ENCODE data around the gene MS4A13.
"Not testable (repeated sequence)": the region's sequence is repeated elsewhere in the genome, so short reads cannot be mapped to it uniquely, and the experiment has no call there.

MS4A13 gene

GRCh38 chr11:60530454-60531100 is 15.4 kb downstream of the MS4A13 start:
- DNase-seq (ENCODE audit: low read depth in 2 of 2), result no peak

DNA sequence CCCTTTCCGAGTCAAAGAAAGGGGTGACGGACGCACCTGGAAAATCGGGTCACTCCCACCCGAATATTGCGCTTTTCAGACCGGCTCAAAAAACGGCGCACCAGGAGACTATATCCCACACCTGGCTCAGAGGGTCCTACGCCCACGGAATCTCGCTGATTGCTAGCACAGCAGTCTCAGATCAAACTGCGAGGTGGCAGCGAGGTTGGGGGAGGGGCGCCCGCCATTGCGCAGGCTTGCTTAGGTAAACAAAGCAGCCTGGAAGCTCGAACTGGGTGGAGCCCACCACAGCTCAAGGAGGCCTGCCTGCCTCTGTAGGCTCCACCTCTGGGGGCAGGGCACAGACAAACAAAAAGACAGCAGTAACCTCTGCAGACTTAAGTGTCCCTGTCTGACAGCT is 17.2 kb downstream of the MS4A13 start:
- DNase-seq (ENCODE audit: low read depth in 2 of 2), result not testable (repeated sequence)

DNA sequence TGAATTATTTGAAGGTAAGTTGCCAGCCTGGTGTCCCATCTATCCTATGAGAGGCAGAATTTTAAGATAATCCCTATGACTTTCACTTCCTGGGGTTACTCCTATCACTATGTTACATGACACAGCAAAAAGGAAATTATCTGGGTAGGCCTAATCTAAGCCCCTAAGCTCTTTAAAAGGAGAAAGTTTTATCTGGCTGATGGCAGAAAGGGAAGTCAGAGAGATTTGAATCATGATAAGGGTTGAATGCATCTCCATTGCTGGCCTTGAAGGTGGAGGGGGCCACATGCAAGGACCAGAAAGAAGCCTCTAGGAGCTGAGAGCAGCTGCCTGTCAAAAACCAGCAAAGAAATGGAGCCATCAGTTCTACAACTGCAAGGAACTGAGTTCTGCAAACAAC is 23.4 kb downstream of the MS4A13 start:
- DNase-seq (ENCODE audit: low read depth in 2 of 2), result not testable (repeated sequence)

DNA sequence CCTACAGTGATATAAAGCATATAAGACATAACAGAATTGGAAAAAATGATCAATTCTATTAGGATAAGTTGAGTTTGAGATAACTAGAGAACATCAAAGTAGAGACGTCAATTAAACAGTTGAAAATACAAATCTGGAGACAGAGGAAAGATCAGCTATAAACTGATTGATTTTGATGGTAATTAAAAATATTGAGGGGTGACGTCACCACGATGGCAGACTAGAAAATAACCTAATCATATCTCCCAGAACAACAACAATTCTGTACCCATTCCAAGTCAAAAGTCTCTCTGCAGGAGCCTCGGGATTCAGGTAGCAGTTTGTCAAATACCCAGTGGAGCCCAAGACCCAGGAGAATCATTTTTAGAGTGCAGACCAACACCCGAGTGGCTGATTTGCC is 28.9 kb downstream of the MS4A13 start:
- DNase-seq (ENCODE audit: low read depth in 2 of 2), result no peak

GRCh38 chr11:60561254-60561653 is 46.1 kb downstream of the MS4A13 start:
- DNase-seq (ENCODE audit: low read depth in 2 of 2), result no peak

GRCh38 chr11:60563553-60564235 is 48.5 kb downstream of the MS4A13 start:
- no peak for DNase-seq (ENCODE audit: low read depth in 2 of 2)

- no peak for DNase-seq (ENCODE audit: low read depth in 2 of 2)
These were observed 51.6 kb downstream of the MS4A13 start for GRCh38 chr11:60566776-60567175.

DNA sequence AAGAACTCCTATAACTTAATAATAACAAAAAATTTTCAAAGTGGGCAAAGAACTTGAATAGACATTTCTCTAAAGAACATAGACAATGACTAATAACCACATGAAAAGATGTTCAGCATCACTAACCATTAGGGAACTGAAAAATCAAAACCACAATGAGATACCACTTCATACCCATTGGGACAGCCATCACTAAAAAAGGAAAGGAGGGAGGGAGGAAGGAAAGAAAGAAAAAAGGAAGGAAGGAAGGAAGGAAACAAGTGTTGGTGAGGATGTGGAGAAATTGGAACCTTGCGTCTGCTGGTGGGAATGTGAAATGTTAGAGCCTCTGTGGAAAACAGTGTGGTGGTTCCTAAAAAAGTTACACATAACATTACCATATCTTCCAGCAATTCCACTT is 55.8 kb downstream of the MS4A13 start:
- no peak for DNase-seq (ENCODE audit: low read depth in 2 of 2)

GRCh38 chr11:60589611-60590010 is 74.4 kb downstream of the MS4A13 start:
- no peak for DNase-seq (ENCODE audit: low read depth in 2 of 2)

Data from fibroblast of skin of left biceps (primary cell).